CD4-positive, alpha-beta T cell treated with Interleukin-4 for 1 hour (primary cell): ENCODE results near the gene NAA35.
"Not testable (repeated sequence)": the region's sequence is repeated elsewhere in the genome, so short reads cannot be mapped to it uniquely, and the experiment has no call there.

Source experiments
- DNase-seq, 2 donors: peaks; one replicate each; pipeline ENCODE4 v3.0.0-alpha.2; 2020 to 2022

NAA35 gene

GRCh38 chr9:86035827-86036440, 95.0 kb downstream of the NAA35 start:
- DNase-seq = no peak

GRCh38 chr9:86036555-86036954, 95.6 kb downstream of the NAA35 start:
- DNase-seq = no peak

GRCh38 chr9:86039991-86040860, 99.3 kb downstream of the NAA35 start:
- DNase-seq = no peak

GRCh38 chr9:86040861-86041155, 99.9 kb downstream of the NAA35 start:
- no peak for DNase-seq

- no peak for DNase-seq
Observed at GRCh38 chr9:86041311-86041741, 100.4 kb downstream of the NAA35 start.

- DNase-seq = no peak
Observed at GRCh38 chr9:86042199-86042978, 101.4 kb downstream of the NAA35 start.

- no peak for DNase-seq
Observed at GRCh38 chr9:86043586-86043985, 102.6 kb downstream of the NAA35 start.

- DNase-seq = no peak
Observed at GRCh38 chr9:86043999-86044398, 103.1 kb downstream of the NAA35 start.

- no peak for DNase-seq
Observed at GRCh38 chr9:86045654-86046053, 104.7 kb downstream of the NAA35 start.

GRCh38 chr9:86046071-86046636, 105.2 kb downstream of the NAA35 start:
- DNase-seq = no peak

GRCh38 chr9:86046930-86047341, 106.0 kb downstream of the NAA35 start:
- no peak for DNase-seq

- DNase-seq = no peak
Observed at GRCh38 chr9:86047361-86047760, 106.4 kb downstream of the NAA35 start.

- DNase-seq = not testable (repeated sequence)
Observed at GRCh38 chr9:86048018-86048742, 107.2 kb downstream of the NAA35 start.

GRCh38 chr9:86052556-86053468, 111.9 kb downstream of the NAA35 start:
- DNase-seq = peak in 1 of 2 donors; percentile 1

- DNase-seq = no peak
Observed at GRCh38 chr9:86054695-86055094, 113.7 kb downstream of the NAA35 start.

GRCh38 chr9:86057491-86057890, 116.5 kb downstream of the NAA35 start:
- no peak for DNase-seq

- no peak for DNase-seq
Observed at GRCh38 chr9:86061972-86062739, 121.2 kb downstream of the NAA35 start.

- DNase-seq = no peak
Observed at GRCh38 chr9:86062845-86063693, 122.1 kb downstream of the NAA35 start.

GRCh38 chr9:86064220-86064619, 123.3 kb downstream of the NAA35 start:
- DNase-seq = no peak
